ENCODE measurements around the gene PIK3C2A.

DNA sequence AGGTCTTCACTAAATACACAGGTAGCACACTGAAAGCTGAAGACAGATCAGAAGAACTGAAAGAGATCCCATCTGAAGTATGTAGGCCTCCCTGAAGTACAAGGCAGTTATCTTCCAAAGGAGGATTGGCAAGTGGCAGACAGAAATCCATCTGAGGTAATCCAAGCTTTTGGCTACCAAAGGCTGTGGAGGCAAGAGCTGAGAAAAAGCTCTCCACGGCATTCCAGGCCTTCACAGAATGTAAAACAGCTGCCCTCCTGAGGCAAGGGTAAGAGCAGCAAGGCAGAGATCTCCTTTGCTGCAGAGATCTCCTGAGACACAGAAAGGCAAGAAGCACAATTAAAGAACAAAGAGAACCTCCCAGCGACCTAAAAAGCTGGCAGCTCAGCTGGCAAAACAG, 19.1 kb downstream of the PIK3C2A start:
- no peak for TF ChIP-seq CEBPB (IDR thresholded peaks at IDR 0.05)
- TF ChIP-seq, protein P1, sequence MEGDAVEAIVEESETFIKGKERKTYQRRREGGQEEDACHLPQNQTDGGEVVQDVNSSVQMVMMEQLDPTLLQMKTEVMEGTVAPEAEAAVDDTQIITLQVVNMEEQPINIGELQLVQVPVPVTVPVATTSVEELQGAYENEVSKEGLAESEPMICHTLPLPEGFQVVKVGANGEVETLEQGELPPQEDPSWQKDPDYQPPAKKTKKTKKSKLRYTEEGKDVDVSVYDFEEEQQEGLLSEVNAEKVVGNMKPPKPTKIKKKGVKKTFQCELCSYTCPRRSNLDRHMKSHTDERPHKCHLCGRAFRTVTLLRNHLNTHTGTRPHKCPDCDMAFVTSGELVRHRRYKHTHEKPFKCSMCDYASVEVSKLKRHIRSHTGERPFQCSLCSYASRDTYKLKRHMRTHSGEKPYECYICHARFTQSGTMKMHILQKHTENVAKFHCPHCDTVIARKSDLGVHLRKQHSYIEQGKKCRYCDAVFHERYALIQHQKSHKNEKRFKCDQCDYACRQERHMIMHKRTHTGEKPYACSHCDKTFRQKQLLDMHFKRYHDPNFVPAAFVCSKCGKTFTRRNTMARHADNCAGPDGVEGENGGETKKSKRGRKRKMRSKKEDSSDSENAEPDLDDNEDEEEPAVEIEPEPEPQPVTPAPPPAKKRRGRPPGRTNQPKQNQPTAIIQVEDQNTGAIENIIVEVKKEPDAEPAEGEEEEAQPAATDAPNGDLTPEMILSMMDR (IDR thresholded peaks at IDR 0.05) = no peak
- no peak for TF ChIP-seq MAZ (IDR thresholded peaks at IDR 0.05; ENCODE audit: borderline replicate concordance, low read depth, low read length)
- TF ChIP-seq ZFP36 (IDR thresholded peaks at IDR 0.05; ENCODE audit: borderline replicate concordance, partially characterized antibody) = no peak
- TF ChIP-seq RFX5 (IDR thresholded peaks at IDR 0.05) = no peak
- TF ChIP-seq, protein P2, sequence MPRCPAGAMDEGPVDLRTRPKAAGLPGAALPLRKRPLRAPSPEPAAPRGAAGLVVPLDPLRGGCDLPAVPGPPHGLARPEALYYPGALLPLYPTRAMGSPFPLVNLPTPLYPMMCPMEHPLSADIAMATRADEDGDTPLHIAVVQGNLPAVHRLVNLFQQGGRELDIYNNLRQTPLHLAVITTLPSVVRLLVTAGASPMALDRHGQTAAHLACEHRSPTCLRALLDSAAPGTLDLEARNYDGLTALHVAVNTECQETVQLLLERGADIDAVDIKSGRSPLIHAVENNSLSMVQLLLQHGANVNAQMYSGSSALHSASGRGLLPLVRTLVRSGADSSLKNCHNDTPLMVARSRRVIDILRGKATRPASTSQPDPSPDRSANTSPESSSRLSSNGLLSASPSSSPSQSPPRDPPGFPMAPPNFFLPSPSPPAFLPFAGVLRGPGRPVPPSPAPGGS (IDR thresholded peaks at IDR 0.05) = no peak
- TF ChIP-seq, protein P3, sequence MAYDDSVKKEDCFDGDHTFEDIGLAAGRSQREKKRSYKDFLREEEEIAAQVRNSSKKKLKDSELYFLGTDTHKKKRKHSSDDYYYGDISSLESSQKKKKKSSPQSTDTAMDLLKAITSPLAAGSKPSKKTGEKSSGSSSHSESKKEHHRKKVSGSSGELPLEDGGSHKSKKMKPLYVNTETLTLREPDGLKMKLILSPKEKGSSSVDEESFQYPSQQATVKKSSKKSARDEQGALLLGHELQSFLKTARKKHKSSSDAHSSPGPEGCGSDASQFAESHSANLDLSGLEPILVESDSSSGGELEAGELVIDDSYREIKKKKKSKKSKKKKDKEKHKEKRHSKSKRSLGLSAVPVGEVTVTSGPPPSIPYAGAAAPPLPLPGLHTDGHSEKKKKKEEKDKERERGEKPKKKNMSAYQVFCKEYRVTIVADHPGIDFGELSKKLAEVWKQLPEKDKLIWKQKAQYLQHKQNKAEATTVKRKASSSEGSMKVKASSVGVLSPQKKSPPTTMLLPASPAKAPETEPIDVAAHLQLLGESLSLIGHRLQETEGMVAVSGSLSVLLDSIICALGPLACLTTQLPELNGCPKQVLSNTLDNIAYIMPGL (CRISPR knock-in tag; IDR thresholded peaks at IDR 0.05; ENCODE audit: borderline replicate concordance) = no peak
- TF ChIP-seq, protein P4, sequence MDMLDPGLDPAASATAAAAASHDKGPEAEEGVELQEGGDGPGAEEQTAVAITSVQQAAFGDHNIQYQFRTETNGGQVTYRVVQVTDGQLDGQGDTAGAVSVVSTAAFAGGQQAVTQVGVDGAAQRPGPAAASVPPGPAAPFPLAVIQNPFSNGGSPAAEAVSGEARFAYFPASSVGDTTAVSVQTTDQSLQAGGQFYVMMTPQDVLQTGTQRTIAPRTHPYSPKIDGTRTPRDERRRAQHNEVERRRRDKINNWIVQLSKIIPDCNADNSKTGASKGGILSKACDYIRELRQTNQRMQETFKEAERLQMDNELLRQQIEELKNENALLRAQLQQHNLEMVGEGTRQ (IDR thresholded peaks at IDR 0.05) = no peak
- TF ChIP-seq, protein P5, sequence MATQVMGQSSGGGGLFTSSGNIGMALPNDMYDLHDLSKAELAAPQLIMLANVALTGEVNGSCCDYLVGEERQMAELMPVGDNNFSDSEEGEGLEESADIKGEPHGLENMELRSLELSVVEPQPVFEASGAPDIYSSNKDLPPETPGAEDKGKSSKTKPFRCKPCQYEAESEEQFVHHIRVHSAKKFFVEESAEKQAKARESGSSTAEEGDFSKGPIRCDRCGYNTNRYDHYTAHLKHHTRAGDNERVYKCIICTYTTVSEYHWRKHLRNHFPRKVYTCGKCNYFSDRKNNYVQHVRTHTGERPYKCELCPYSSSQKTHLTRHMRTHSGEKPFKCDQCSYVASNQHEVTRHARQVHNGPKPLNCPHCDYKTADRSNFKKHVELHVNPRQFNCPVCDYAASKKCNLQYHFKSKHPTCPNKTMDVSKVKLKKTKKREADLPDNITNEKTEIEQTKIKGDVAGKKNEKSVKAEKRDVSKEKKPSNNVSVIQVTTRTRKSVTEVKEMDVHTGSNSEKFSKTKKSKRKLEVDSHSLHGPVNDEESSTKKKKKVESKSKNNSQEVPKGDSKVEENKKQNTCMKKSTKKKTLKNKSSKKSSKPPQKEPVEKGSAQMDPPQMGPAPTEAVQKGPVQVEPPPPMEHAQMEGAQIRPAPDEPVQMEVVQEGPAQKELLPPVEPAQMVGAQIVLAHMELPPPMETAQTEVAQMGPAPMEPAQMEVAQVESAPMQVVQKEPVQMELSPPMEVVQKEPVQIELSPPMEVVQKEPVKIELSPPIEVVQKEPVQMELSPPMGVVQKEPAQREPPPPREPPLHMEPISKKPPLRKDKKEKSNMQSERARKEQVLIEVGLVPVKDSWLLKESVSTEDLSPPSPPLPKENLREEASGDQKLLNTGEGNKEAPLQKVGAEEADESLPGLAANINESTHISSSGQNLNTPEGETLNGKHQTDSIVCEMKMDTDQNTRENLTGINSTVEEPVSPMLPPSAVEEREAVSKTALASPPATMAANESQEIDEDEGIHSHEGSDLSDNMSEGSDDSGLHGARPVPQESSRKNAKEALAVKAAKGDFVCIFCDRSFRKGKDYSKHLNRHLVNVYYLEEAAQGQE (IDR thresholded peaks at IDR 0.05) = no peak
